ENCODE measurements around the gene EFNA2.
"Not testable (repeated sequence)": the region's sequence is repeated elsewhere in the genome, so short reads cannot be mapped to it uniquely, and the experiment has no call there.

The EFNA2 gene

DNA sequence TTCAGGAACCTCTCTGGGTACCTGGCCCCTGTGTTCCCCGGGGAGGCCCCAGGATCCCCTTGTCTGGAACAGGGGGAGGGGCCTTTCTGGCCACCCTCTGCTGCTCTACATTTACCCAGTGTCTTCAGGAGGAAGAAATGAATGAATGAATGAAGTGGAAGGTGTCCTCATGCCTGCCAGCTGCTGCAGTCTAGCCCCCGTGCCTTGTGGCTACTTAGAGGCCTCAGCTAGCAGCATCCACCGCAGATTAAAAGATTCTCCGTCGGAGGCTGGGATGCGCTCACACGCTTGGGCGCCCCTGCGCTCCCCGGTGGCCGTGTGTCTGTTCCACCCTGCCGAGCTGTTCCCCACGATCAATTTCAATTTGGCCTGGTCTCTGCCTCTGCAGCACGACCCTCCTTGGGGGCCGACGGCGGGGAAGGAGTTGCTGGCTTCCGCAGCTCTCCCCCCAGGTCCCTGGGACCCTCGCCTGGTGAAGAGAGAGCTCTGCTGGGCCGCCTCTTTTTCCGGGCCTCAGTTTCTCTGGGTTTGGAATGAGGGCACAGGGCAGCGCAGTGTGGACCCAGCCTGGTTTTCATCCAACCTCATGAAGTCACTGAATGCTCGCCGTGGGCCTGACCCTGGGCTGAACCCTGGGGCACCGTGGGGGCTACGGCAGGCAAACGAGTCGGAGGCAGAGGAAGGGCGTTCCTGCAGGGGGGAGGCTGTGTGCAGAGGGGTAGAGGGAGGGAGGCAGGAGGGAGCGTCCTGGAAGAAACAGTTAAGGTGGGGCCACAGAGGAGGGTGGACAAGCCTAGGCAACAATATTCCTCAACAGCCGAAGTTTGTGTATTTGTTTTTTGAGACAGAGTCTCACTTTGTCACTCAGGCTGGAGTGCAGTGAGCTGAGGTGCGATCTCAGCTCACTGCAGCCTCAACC lies 28.3 kb downstream of the EFNA2 start:
- DNase-seq = no peak

DNA sequence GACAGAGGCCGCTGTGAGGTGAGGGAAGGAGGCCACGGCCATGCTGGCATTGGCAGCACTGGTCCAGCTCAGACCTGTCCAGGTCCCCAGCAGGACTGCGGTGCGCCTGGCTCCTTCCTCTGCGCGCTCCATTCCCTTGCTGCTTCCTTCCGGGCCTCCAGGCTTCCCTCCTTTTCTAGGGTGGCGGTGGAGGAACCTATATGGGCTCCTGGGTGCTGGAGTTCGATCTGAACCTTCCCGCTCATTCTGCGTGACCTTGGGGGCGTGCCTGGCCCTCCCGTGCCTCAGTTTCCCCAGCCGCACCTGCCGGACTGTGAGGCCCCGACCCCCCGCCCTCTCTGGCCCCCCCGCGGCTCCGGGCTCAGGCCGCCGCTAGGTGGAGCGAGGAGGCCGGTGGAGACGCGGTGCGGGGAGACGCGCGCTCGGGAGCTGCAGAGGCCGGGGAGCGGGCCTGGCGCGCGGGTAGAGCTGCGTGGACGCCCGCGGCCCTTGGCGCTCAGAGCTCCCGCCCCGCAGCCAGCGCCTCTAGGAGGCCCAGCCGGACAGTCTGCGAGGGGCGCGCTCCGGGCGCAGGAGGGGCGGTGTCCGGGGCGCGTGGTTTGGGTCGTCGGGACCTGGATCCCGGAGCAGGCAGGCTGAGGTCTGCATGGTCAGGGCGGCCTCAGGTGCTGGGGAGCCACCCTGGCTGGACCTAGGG lies 29.9 kb downstream of the EFNA2 start:
- peak in 39 of 56 donors; percentile 3 to 77 (median 36) for DNase-seq

DNA sequence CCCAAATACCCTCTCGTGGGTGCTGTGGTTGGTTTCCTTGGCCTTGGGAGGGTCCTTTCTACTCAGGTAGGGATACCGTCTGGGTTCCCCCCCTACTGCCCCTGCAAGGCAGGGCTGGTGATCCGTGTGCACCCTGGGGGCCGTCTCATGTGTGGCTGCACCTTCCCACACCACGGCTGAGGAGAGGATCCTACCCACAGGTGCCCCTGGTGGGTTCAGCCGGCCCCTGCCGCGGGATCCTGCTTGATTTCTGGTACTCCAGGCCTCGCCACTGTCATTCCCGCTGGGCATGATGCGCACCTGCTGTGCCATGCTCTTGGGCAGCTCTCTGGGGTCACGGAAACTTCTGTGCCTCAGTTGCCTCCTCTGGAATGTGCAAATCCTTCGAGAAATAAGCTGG lies 30.8 kb downstream of the EFNA2 start:
- DNase-seq = no peak

DNA sequence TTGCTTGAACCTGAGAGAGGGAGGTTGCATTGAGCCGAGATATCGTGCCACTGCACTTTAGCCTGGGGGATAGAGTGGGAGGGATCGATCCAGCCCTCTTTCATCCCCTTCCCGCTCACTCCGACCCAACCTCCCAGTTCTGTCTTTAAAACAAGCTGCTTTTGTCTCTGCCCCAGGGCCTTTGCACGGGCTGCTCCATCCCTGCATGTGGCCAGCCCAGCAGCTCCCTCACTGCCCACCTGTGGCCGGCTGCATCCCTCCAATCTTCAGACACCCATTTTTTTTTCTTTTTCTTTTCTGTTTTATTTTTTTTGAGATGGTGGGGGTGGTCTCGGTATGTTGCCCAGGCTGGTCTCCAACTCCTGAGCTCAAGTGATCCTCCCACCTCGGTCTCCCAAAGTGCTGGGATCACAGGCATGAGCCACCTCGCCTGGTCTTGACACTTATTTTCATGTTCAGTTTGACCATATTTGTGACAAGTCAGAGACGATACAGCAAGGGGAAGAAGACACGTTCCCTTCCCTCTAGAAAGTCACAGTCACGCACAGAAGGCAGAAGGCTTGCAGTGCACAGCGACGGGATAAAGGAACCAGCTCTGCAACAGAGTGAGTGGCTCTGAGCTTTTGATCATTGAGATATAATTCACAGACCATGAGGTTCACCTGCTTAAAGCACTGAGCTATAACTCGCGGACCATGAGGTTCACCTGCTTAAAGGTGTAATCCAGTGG lies 31.8 kb downstream of the EFNA2 start:
- no peak for DNase-seq

DNA sequence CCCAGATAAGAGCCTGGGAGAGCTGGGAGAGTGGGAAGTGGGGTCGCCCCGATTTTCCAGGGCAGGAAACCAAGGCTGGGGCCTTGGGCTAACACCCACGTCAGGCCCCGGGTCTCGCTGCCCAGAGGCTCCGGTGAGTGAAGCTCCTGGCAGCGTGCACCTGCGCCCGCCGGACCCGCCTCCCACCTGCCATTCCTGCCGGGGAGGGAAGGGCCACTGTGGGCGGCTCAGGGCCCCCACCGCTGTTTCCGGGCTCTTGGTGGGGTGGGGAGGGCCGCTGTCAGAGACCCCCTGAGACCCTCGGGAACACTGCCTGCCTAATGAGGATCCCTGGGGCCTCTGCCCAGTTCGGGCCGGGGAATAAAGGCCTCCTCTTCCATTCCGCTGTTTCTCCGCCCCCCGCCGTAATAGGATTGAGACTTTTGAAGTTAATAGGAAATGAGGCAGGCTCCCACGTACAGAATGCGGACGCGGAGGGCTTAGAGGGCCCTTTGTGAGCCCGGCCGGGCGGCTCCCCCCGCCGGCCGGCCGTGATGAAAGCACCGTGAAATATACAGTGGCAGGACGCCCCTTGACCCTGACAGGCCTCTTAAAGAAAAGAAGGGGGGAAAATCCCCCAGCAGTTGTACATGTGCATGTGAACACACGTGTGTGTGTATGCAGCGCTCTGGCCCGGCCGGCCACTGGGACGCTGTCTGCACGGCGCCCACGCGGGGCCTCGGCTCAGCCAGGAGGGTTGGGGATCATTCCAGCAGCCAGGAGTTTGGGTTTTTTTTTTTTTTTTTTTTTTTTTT lies 33.2 kb downstream of the EFNA2 start:
- DNase-seq = no peak

DNA sequence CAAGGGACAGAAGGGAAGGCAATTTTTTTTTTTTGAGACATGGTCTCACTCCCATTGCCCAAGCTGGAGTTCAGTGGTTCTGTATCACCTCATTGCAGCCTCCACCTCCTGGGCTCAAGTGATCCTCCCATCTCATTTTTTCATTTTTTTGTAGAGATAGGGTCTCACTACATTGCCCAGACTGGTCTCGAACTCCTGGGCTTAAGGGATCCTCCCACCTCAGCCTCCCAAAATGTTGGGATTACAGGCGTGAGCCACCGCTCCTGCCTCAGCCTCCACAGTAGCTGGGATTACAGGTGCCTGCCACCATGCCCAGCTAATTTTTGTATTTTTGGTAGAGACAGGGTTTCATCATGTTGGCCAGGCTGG lies 34.6 kb downstream of the EFNA2 start:
- not testable (repeated sequence) for DNase-seq

DNA sequence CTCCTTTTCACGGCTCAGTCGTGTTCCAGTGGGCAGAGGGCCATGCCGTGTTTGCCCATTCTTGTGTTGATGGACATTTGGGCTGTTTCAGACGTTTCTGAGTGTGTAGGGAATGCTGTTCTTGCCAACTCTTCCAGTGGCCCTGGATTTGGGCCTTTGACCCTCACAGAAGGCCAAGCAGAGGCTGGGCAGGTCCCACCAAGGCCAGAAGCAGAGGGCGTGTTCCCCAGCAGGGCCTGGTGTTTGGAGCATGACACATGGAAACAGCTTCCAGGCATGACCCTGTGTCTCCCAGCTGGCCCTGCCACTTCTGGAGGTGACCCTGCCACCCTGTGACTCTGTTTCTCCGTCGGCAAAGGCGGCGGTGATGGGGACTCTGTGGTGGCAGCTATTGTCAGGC lies 35.9 kb downstream of the EFNA2 start:
- DNase-seq = no peak

DNA sequence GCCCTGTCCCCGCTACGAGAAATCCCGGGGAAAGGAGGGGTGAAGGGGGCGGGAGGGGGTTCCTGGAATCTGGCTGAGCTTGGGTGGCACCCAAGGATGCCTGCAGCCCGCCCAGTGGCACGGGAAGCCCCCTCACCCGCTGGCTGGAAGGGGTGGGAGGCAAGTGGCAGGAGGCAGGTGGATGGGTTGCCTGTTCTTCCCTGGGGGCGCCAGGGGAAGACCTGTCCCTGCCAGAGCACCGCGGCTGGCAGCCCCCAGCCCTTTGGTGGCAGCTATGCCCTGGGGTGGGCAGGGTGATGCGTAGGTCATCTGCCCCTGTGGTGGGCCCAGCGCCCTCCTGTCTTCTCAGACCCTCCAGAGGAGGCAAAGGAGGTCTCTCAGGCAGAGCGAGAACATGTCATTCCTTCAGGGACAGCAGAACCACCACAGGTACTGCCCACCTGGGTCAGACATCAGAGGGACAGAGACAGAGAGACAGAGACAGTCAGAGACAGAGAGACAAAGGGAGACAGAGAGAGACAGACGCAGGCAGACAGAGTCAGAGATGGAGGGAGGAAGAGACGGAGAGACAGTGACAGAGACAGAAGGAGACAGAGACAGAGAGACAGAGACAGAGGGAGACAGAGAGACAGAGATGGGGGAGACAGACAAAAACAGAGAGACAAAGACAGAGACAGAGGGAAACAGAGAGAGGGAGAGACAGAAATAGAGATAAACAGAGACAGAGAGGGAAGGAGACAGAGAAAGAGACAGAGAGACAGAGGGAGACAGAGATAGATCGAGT lies 36.7 kb downstream of the EFNA2 start:
- DNase-seq = no peak

DNA sequence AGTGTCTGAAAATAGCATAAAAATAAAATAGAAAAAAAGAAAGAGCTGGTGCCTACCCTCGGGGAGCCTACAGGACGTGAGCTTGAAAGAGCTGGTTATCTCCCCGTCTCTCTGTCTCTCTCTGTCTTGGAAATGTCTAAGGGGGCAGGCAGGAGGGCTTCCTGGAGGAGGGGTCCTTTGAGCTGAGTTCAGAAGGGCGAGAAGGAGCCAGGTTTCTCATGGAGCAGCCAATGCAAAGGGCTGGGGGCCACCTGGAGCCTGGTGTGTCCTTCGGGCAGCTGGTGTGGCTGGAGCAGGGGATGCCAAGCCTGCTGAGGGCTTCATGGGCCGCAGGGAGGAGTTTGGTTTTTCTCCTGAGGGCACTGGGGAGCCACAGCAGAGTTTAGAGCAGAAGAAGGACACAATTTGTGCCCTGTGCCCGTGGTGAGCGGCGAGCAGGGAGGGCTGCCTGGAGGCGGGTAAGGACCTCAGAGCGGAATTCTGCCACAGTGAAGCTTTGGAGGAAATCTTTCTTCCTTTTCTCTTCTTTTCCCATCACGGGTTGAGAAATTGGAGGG lies 38.7 kb downstream of the EFNA2 start:
- no peak for DNase-seq

DNA sequence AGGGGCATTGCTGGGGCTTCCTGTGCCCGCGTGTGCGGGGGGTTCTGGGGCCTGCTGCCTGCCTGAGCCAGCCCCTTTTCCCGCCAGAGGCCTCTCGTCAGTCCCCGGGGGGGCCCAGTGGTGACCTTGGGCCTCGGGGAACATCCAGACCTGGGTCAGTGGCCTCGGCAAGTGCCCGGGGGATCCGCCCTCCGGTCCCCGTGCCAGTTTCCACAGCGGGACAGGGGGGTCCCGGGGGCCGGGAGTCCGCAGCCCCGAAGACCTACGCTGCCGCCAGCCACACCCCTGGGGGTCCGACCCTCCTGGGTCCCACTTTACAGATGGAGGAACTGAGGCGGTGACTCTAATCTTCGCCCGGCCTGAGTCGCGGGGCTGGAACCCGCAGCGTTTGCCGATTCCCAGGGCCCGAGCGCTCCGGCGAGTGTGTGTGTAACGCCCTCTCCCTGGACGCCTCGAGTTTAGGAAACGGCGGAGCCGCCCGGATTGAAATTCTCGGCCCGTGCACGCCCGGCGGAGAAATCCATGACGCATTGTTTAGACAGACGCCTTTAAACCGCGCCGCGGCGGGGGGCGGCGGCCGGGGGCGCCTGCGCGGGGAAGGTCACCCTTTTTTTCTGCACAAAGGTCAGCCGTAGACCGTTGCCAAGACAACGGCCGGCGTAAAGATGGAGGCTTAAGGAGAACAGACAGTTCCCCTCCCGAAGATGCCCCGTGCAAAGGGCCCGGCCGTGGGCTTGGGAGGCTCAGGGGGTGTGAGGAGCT lies 39.3 kb downstream of the EFNA2 start:
- DNase-seq = peak in 50 of 56 donors; percentile 5 to 82 (median 50)

DNA sequence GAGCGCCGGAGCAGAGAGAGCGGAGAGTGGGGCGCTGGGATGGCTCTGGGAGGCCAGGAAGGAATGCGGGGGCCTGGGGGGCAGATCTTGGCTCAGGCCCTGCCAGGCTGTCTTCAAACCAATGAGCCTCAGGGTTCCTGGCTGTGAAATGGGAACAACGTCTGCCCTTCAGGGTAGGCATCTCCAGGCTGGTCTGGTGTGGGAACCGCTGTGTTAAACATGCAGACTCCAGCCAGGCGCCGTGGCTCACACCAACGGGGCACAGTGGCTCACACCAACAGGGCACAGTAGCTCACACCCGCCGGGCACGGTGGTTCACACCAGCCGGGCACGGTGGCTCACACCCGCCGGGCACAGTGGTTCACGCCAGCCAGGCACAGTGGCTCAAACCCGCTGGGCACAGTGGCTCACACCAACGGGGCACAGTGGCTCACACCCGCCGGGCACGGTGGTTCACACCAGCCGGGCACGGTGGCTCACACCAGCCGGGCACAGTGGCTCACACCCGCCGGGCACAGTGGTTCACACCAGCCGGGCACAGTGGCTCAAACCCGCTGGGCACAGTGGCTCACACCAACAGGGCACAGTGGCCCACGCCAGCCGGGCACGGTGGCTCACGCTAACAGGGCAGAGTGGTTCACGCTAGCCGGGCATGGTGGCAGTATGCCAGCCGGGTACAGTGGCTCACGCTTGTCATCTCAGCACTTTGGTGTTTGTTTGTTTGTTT lies 40.1 kb downstream of the EFNA2 start:
- peak in 3 of 56 donors; percentile 2 to 69 (median 14) for DNase-seq

DNA sequence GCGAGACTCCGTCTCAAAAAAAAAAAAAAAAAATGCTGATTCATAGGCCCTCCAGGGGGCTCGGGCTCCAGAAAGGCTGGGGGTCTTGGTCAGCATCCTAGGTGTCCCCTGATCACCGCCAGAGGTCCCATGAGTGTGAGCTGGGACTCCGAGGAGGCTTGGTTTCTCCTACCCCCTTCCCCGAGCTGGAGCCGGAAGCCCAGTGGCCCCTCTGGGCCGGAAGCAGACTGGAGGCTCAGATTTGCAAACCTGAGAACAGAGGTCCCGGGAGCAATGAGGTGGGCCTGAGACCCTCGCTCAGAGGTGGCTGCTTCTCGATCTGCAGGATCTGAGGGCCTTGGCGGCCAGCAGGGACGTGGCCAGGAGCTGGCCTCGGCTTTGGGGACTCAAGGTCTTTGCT lies 41.5 kb downstream of the EFNA2 start:
- DNase-seq = no peak

DNA sequence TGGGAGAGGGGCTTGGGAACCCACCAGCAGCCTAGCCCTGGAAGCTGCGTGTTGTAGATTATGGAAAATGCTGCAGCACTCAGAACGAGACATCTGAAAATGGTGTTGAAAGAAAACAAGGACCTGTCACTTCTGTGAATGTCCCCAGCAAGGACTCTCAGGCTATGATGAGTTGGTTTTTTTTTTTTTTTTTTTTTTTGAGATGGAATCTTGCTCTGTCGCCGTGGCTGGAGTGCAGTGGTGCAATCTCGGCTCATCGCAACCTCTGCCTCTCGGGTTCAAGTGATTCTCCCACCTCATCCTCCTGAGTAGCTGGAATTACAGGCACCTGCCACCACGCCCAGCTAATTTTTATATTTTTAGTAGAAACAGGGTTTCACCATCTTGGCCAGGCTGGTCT lies 46.5 kb downstream of the EFNA2 start:
- DNase-seq = not testable (repeated sequence)

DNA sequence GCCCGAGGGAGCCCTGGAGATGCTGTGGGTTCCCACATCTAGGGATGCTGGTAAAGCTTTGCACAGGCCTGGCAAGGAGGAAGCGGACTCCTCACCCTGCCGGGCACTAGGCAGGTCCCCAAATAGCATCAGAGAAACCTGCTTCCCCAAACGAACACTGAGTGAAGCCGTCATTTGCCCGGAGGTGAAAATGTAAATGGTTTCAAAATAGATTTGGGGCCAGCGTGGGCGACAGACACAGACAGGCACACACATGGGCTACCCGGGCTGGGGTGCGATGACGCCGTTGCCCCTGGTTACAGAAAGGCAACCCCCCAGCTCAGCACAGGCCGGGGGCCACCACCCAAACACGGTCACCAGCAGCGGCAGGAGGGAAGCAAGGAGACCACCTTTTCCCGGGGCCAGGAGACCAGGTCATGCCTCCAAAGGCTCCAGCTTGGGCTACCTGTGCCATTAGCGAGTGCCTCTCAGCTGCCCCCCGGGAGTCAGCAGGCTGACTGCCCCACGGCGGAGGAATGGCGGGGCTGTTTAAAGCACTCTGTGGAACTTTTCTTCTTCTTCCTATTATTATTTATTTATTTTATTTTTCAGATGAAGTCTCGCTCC lies 50.5 kb downstream of the EFNA2 start:
- DNase-seq = no peak

DNA sequence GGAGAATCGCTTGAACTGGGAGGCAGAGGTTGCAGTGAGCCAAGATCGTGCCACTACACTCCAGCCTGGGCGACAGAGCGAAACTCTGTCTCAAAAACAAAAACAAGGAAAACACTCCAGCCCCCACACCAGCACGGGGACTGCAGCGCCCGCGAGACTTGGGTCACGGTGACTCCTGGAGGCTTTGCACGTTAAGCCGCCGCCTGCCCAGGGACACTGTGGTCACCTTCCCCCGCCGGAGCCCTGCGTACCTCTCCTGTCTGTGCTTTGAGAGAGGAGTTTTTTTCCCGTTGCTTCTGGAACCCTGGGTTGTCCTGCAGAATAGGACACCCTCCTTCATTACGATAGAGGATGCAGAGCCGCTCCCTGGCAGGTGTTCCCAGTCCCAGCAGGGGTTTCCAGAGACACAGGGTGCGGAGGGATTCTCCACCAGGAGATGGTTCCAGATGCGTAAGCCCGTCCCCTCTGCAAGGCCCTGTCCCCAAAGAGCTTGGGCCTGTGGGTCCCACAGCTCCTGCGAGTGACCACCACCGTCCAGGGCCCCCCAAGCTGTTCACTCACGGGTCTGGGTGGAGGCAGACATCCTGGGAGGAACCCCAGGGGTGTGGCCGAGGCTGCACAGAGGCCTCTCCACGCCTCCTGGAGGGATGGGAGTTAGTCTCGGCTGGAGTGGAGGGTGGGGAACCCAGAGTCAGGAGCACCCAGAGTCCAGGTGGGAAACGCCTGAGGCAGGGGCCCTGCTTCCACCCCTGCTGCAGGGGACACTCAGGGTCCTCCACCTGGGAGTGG lies 55.2 kb downstream of the EFNA2 start:
- no peak for DNase-seq

DNA sequence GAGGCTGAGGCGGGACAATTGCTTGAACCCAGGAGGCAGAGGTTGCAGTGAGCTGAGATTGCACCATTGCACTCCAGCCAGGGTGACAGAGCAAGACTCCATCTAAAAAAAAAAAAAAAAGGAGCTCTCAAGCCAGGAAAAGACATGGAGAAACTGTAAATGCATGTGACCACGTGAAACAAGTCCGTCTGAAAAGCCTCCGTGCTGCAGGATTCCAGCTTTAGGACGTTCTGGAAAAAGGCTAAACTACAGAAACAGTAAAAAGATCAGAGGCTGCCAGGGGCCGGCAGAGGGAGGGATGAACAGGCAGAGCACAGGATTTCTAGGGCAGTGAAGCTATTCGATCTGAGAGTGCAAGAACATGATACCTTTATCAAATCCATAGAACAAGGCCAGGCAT lies 57.4 kb downstream of the EFNA2 start:
- DNase-seq = no peak

DNA sequence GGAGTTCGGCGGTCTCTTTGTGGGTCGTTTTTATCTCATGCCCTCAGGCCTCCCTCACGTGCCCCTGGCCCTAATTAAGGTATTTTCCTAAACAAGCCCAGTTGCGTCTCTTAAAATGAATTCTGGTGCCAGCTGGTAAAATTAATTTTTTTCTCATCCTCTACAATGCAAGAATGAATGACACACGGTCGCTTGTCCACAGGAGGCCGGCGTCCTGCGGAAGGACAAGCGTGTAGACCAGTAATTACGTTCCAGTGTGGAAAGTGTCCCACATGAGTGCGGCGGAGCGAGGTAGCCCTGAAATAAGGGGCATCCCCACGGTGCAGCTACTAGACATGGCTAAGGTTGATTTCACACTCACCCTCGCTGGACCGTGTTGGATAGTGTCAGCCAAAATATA lies 63.5 kb downstream of the EFNA2 start:
- DNase-seq = no peak
